Heart left ventricle (tissue), 13 donors: ENCODE measurements around the gene TRIP12.

Experiments used
- CTCF ChIP-seq, 12 donors: fragments of 200-600 bp; sonication (generic) in 4 of 12; IDR thresholded peaks; one replicate each; pipeline versions ENCODE4 v1.5.0 to v1.8.0; 2018 to 2022; ENCODE audit warnings: antibody characterized with exemption in 12 of 12, mild to moderate bottlenecking in 5 of 12
- POLR2A ChIP-seq, 2 donors: fragments of 450-650 bp; IDR thresholded peaks; one replicate each; pipeline ENCODE4 v1.6.1; 2017; ENCODE audit warnings: antibody characterized with exemption in 2 of 2, mild to moderate bottlenecking in 2 of 2, moderate library complexity in 2 of 2
- donor health status: ischemic (EF 13 %, LVEDD 7.1; RV severe dilation, severe dysfunction).
- donor health status: DM: no; HTN: yes; CAD: no.
- donor health status: DM: no; HTN: no; CAD: no.
- donor health status: ischemic (EF 25% LVEDD 6.9; RV normal size, moderate dysfunction).
- donor health status: ischemic (EF 25% LVEDD 5.7; RV mildly dilated, moderate dysfunction).
- donor health status: ischemic (EF 35%, LVEDD 5.7; RV mildly dilated, moderate dysfunction).
- donor health status: nonischemic (EF 11% LVEDD 7.7; RV severe dilation, severe dysfunction).
- donor health status: DM: yes; HTN: yes; CAD: no.
- donor health status: PGD.
- donor health status: ischemic (EF 29% LVEDD 5.4; RV normal size, mild dysfunction).
- donor health status: nonischemic (EF 23%, LVEDD 6.1; RV moderate dilation, normal function).

DNA sequence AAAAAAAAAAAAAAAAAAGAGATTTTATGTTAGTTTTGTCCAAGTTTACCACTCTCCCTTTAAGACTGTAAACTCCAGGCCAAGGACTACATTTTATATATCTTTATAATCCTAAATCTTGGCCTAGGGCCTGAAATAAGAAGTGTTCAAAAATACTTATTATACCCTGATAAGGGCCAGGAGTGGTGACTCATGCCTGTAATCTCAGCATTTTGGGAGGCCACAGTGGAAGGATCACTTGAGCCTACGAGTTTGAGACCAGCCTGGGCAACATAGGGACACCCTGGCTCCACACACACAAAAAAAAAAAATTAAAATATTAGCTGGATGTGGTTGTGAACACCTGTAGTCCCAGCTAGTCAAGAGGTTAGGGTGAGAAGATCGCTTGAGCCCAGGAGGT is 12.7 kb downstream of the TRIP12 start:
- TF ChIP-seq CTCF (IDR thresholded peaks at IDR 0.05) = no peak
- no peak for TF ChIP-seq POLR2A (IDR thresholded peaks at IDR 0.05)
